Measurements from ENCODE around the gene DPEP2NB. TPM values are rescaled to one million over a fixed set of nuclear protein-coding genes. Genes with fewer than 3 reads are reported as not detected.

Gene DPEP2NB
- total and polyA plus RNA-seq, 2 donors (not counting 1 experiment from before 2014, with no cell fraction given) = not detected

Other genes starting within 250 kb of the DPEP2NB start
- 3.9 and 4.6 TPM in 2 replicates for gene RANBP10, start 209.4 kb downstream of the DPEP2NB start, total RNA-seq
- 7.1 and 8.9 TPM in 2 replicates for gene RANBP10, start 209.4 kb downstream of the DPEP2NB start, polyA plus RNA-seq
- gene TSNAXIP1, start 209.0 kb downstream of the DPEP2NB start, total RNA-seq = 1.2 and 1.5 TPM in 2 replicates
- 0.30 and 0.45 TPM in 2 replicates for gene TSNAXIP1, start 209.0 kb downstream of the DPEP2NB start, polyA plus RNA-seq
- gene THAP11, start 173.6 kb downstream of the DPEP2NB start, total RNA-seq = 37.7 and 42.9 TPM in 2 replicates
- gene THAP11, start 173.6 kb downstream of the DPEP2NB start, polyA plus RNA-seq = 15.8 and 16.0 TPM in 2 replicates
- gene NUTF2, start 169.0 kb downstream of the DPEP2NB start, total RNA-seq = 127 TPM in 2 replicates
- 310 and 410 TPM in 2 replicates for gene NUTF2, start 169.0 kb downstream of the DPEP2NB start, polyA plus RNA-seq
- 15.4 and 23.1 TPM in 2 replicates for gene CENPT, start 168.2 kb downstream of the DPEP2NB start, total RNA-seq
- gene CENPT, start 168.2 kb downstream of the DPEP2NB start, polyA plus RNA-seq = 30.2 and 40.2 TPM in 2 replicates
- gene EDC4, start 142.9 kb downstream of the DPEP2NB start, total RNA-seq = 38.0 and 49.4 TPM in 2 replicates
- 27.4 and 35.0 TPM in 2 replicates for gene EDC4, start 142.9 kb downstream of the DPEP2NB start, polyA plus RNA-seq
- gene NRN1L, start 131.0 kb downstream of the DPEP2NB start, total RNA-seq = 0.17 TPM in 1 of 2 replicates, not detected in the other
- 0.09 and 0.10 TPM in 2 replicates for gene NRN1L, start 131.0 kb downstream of the DPEP2NB start, polyA plus RNA-seq
- 11.8 and 13.4 TPM in 2 replicates for gene PSKH1, start 122.7 kb downstream of the DPEP2NB start, total RNA-seq
- 14.2 and 15.4 TPM in 2 replicates for gene PSKH1, start 122.7 kb downstream of the DPEP2NB start, polyA plus RNA-seq
- 0.26 and 0.33 TPM in 2 replicates for gene CTRL, start 84.0 kb downstream of the DPEP2NB start, total RNA-seq
- gene CTRL, start 84.0 kb downstream of the DPEP2NB start, polyA plus RNA-seq = 0.14 and 0.53 TPM in 2 replicates
- gene PSMB10, start 79.1 kb downstream of the DPEP2NB start, total RNA-seq = 53.2 and 66.9 TPM in 2 replicates
- gene PSMB10, start 79.1 kb downstream of the DPEP2NB start, polyA plus RNA-seq = 18.1 and 21.7 TPM in 2 replicates
- 3.3 and 6.4 TPM in 2 replicates for gene LCAT, start 71.8 kb downstream of the DPEP2NB start, total RNA-seq
- 4.5 and 5.8 TPM in 2 replicates for gene LCAT, start 71.8 kb downstream of the DPEP2NB start, polyA plus RNA-seq
- 60.4 and 120 TPM in 2 replicates for gene SLC12A4, start 47.3 kb downstream of the DPEP2NB start, total RNA-seq
- gene SLC12A4, start 47.3 kb downstream of the DPEP2NB start, polyA plus RNA-seq = 41.4 and 42.2 TPM in 2 replicates
- gene DPEP3, start 35.4 kb downstream of the DPEP2NB start, total RNA-seq = not detected in 2 replicates
- not detected in 2 replicates for gene DPEP3, start 35.4 kb downstream of the DPEP2NB start, polyA plus RNA-seq
- gene DPEP2, start 16.4 kb downstream of the DPEP2NB start, total RNA-seq = not detected in 2 replicates
- gene DPEP2, start 16.4 kb downstream of the DPEP2NB start, polyA plus RNA-seq = not detected in 2 replicates
- 10.7 and 12.3 TPM in 2 replicates for gene DDX28, start 7.3 kb upstream of the DPEP2NB start, total RNA-seq
- 5.3 and 8.6 TPM in 2 replicates for gene DDX28, start 7.3 kb upstream of the DPEP2NB start, polyA plus RNA-seq
- 12.3 and 16.8 TPM in 2 replicates for gene DUS2, start 7.4 kb upstream of the DPEP2NB start, total RNA-seq
- 10.2 and 15.5 TPM in 2 replicates for gene DUS2, start 7.4 kb upstream of the DPEP2NB start, polyA plus RNA-seq
- gene NFATC3, start 69.5 kb upstream of the DPEP2NB start, total RNA-seq = 10.6 and 11.0 TPM in 2 replicates
- gene NFATC3, start 69.5 kb upstream of the DPEP2NB start, polyA plus RNA-seq = 9.6 and 10.1 TPM in 2 replicates
- under 0.01 and 0.17 TPM in 2 replicates for gene ESRP2, start 220.2 kb upstream of the DPEP2NB start, total RNA-seq
- gene ESRP2, start 220.2 kb upstream of the DPEP2NB start, polyA plus RNA-seq = 0.08 and 0.10 TPM in 2 replicates
- 14.9 and 28.7 TPM in 2 replicates for gene PLA2G15, start 229.5 kb upstream of the DPEP2NB start, total RNA-seq
- gene PLA2G15, start 229.5 kb upstream of the DPEP2NB start, polyA plus RNA-seq = 19.6 and 22.2 TPM in 2 replicates
- gene SLC7A6, start 248.6 kb upstream of the DPEP2NB start, total RNA-seq = 8.5 and 11.9 TPM in 2 replicates
- 16.0 and 19.0 TPM in 2 replicates for gene SLC7A6, start 248.6 kb upstream of the DPEP2NB start, polyA plus RNA-seq